Duodenal mucosa (tissue), 2 donors: ENCODE data around the gene ZNF3.

ENCODE experiments used
- H3K27ac ChIP-seq: one replicate; pipeline ENCODE4 v1.7.0; 2013; ENCODE audit warnings: low read depth, low read length
- H3K27me3 ChIP-seq, 2 donors: one replicate each; pipeline ENCODE4 v1.7.0; 2013; ENCODE audit warnings: low read length in 2 of 2, control low read depth in 1 of 2; ENCODE audit not compliant: insufficient read depth in 2 of 2, control insufficient read depth in 1 of 2
- H3K36me3 ChIP-seq, 2 donors: one replicate each; pipeline ENCODE4 v1.7.0; 2013; ENCODE audit warnings: low read length in 2 of 2, control low read depth in 1 of 2; ENCODE audit not compliant: insufficient read depth in 2 of 2, control insufficient read depth in 1 of 2
- H3K4me1 ChIP-seq, 2 donors: one replicate each; pipeline ENCODE4 v1.7.0; 2013; ENCODE audit warnings: low read length in 2 of 2, control low read depth in 1 of 2; ENCODE audit not compliant: insufficient read depth in 2 of 2, control insufficient read depth in 1 of 2
- H3K4me3 ChIP-seq, 2 donors: one replicate each; pipeline ENCODE4 v1.7.0; 2013; ENCODE audit warnings: low read length in 2 of 2, low read depth in 1 of 2
- H3K9ac ChIP-seq, 2 donors: one replicate each; pipeline ENCODE4 v1.7.0; 2013; ENCODE audit warnings: low read length in 2 of 2, low read depth in 1 of 2
- H3K9me3 ChIP-seq, 2 donors: one replicate each; pipeline ENCODE4 v1.7.0; 2013; ENCODE audit warnings: low read length in 2 of 2, control low read depth in 1 of 2; ENCODE audit not compliant: control insufficient read depth in 1 of 2

Gene ZNF3

GRCh38 chr7:100057006-100057405, 24.5 kb downstream of the ZNF3 start:
- Histone ChIP-seq H3K36me3 (peaks cover 15 to 21% of the 10 kb centered on the region in 2 donors), H3K27me3 (no peaks in the 10 kb centered on the region), H3K9me3 (no peaks in the 10 kb centered on the region), H3K27ac (no peak overlapping the region), H3K9ac (no peak overlapping the region), H3K4me3 (no peak overlapping the region), H3K4me1 (no peaks in the 10 kb centered on the region)

- Histone ChIP-seq H3K9me3 (no peaks in the 10 kb centered on the region), H3K27me3 (no peaks in the 10 kb centered on the region), H3K36me3 (peaks cover 12% of the 10 kb centered on the region in 2 donors), H3K4me1 (peaks cover 7 to 14% of the 10 kb centered on the region in 2 donors), H3K4me3 (no peak overlapping the region), H3K9ac (no peak overlapping the region), H3K27ac (no peak overlapping the region)
Measured at GRCh38 chr7:100053215-100053614, 28.3 kb downstream of the ZNF3 start.

- H3K4me1 ChIP-seq, result peaks cover 7 to 14% of the 10 kb centered on the region in 2 donors
- H3K4me3 ChIP-seq, result no peak overlapping the region
- no peak overlapping the region for H3K27ac ChIP-seq
Measured at GRCh38 chr7:100051611-100052010, 29.9 kb downstream of the ZNF3 start.

GRCh38 chr7:100049441-100050291, 31.9 kb downstream of the ZNF3 start, which contains the start of gene ZSCAN21:
TSS of gene ZSCAN21 (plus strand) at chr7:100049774. CDS start at chr7:100057007, 7,233 bp downstream.
- H3K4me1 ChIP-seq, result peaks cover 7 to 14% of the 10 kb centered on the region in 2 donors
- H3K36me3 ChIP-seq, result no peaks in the 10 kb centered on the region
- H3K4me3 ChIP-seq, result peak within 1 kb of the TSS; percentile 85 to 90
- no peaks in the 10 kb centered on the region for H3K9me3 ChIP-seq
- H3K9ac ChIP-seq, result peak within 1 kb of the TSS; percentile 82 to 91
- no peaks in the 10 kb centered on the region for H3K27me3 ChIP-seq
- H3K27ac ChIP-seq, result peak within 1 kb of the TSS; percentile 95

More at GRCh38 chr7:100051611-100052010, 29.9 kb downstream of the ZNF3 start:
- H3K9me3 ChIP-seq, result no peaks in the 10 kb centered on the region
- no peak overlapping the region for H3K9ac ChIP-seq
- no peaks in the 10 kb centered on the region for H3K36me3 ChIP-seq
- H3K27me3 ChIP-seq, result no peaks in the 10 kb centered on the region

- Histone ChIP-seq H3K27me3 (no peaks in the 10 kb centered on the region), H3K27ac (no peak overlapping the region), H3K36me3 (no peaks in the 10 kb centered on the region), H3K9ac (no peak overlapping the region), H3K4me3 (peak overlapping the region in 1 of 2 donors; percentile 85), H3K4me1 (peaks cover 7 to 14% of the 10 kb centered on the region in 2 donors), H3K9me3 (no peaks in the 10 kb centered on the region)
Measured at GRCh38 chr7:100048680-100049079, 32.8 kb downstream of the ZNF3 start.

- Histone ChIP-seq H3K9me3 (no peaks in the 10 kb centered on the region), H3K4me1 (peaks cover 6 to 7% of the 10 kb centered on the region in 2 donors), H3K27ac (no peak overlapping the region), H3K9ac (no peak overlapping the region), H3K36me3 (no peaks in the 10 kb centered on the region), H3K4me3 (peak overlapping the region in 1 of 2 donors; percentile 11), H3K27me3 (no peaks in the 10 kb centered on the region)
Measured at GRCh38 chr7:100044718-100045117, 36.8 kb downstream of the ZNF3 start.

GRCh38 chr7:100040575-100040974, 40.9 kb downstream of the ZNF3 start:
- no peaks in the 10 kb centered on the region for H3K9me3 ChIP-seq
- H3K9ac ChIP-seq, result no peak overlapping the region
- H3K4me3 ChIP-seq, result no peak overlapping the region
- H3K27me3 ChIP-seq, result no peaks in the 10 kb centered on the region
- H3K36me3 ChIP-seq, result peaks cover 10 to 13% of the 10 kb centered on the region in 2 donors
- H3K4me1 ChIP-seq, result peaks cover 12 to 17% of the 10 kb centered on the region in 2 donors
- H3K27ac ChIP-seq, result no peak overlapping the region

GRCh38 chr7:100038326-100038725, 43.2 kb downstream of the ZNF3 start:
- Histone ChIP-seq H3K27me3 (no peaks in the 10 kb centered on the region), H3K27ac (no peak overlapping the region), H3K36me3 (peaks cover 32 to 36% of the 10 kb centered on the region in 2 donors), H3K4me1 (peaks cover 15 to 22% of the 10 kb centered on the region in 2 donors), H3K9me3 (no peaks in the 10 kb centered on the region), H3K9ac (no peak overlapping the region), H3K4me3 (no peak overlapping the region)

GRCh38 chr7:100035876-100036275, 45.6 kb downstream of the ZNF3 start:
- Histone ChIP-seq H3K36me3 (peaks cover 42 to 55% of the 10 kb centered on the region in 2 donors), H3K9ac (no peak overlapping the region), H3K27me3 (no peaks in the 10 kb centered on the region), H3K27ac (no peak overlapping the region), H3K9me3 (no peaks in the 10 kb centered on the region), H3K4me1 (peaks cover 15 to 22% of the 10 kb centered on the region in 2 donors), H3K4me3 (no peak overlapping the region)

GRCh38 chr7:100034871-100035510, 46.5 kb downstream of the ZNF3 start:
- H3K36me3 ChIP-seq, result peaks cover 50 to 64% of the 10 kb centered on the region in 2 donors
- no peak overlapping the region for H3K27ac ChIP-seq
- peaks cover 15 to 22% of the 10 kb centered on the region in 2 donors for H3K4me1 ChIP-seq
- H3K9me3 ChIP-seq, result no peaks in the 10 kb centered on the region
- no peak overlapping the region for H3K9ac ChIP-seq
- no peak overlapping the region for H3K4me3 ChIP-seq
- H3K27me3 ChIP-seq, result no peaks in the 10 kb centered on the region
